Cardiac fibroblast (primary cell): Measurements from ENCODE around the gene LOXHD1.

ENCODE experiments used
- DNase-seq, 2 donors: peaks; one replicate each; pipeline versions ENCODE4 v3.0.0 to v3.0.0-alpha.2; 2010; ENCODE audit warnings: low read depth in 2 of 2
- H3K4me3 ChIP-seq, 2 donors: replicated peaks in 1 of 2; 1 replicate in 1 of 2; 2 replicates in 1 of 2; pipeline ENCODE4 v1.5.1; 2011; ENCODE audit warnings: low read depth in 2 of 2, low read length in 2 of 2, mild to moderate bottlenecking in 2 of 2, moderate library complexity in 1 of 2
- TF ChIP-seq, protein P1 (sequence below): IDR thresholded peaks from one replicate; pipeline ENCODE4 v1.5.1; 2011; ENCODE audit warnings: low read depth, mild to moderate bottlenecking, low read length, inconsistent platforms

The LOXHD1 gene

DNA sequence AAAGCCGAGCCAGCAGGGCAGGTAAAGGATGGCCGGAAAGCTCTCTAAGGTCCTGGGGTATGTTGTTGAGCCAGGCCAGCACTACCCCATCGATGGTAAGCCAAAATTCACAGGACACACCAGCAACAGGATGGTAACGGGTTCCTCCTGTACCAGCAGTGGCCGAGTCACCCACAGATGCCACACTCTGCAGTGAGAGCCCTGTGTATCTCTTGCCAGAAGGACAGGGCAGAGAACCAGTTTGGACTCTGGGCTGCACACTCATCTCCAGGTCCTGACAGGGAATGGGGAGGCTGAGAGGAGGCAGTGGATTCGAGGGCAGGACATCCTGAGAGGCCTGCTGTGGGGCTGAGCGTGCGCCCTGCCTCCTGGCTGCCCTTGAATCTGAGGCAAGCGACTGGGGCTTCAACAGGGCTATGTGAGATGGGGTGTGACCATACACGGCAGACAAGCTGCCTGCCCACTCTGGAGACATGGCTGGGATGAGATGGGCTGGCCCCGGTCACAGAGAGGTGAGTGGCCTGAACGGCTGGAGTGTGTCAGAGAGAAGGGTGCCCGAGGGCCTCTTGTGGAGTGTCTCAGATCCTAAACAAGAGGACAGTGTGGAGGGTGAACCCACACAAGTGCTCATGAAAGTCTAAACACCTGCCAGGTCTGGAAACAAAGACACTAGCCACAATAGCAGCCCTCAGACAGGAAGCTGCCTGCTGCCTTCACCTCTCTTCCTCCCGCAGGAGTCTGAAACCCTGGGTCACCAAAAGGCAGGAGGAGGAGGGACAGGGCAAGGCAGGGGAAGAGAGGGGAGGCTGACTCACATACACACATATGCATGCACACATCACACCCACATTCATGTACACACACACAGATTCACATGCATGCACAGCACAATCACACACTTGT, 182.3 kb downstream of the LOXHD1 start:
- no peak for DNase-seq
- H3K4me3 ChIP-seq: no peak overlapping the region
- TF ChIP-seq, protein P1, sequence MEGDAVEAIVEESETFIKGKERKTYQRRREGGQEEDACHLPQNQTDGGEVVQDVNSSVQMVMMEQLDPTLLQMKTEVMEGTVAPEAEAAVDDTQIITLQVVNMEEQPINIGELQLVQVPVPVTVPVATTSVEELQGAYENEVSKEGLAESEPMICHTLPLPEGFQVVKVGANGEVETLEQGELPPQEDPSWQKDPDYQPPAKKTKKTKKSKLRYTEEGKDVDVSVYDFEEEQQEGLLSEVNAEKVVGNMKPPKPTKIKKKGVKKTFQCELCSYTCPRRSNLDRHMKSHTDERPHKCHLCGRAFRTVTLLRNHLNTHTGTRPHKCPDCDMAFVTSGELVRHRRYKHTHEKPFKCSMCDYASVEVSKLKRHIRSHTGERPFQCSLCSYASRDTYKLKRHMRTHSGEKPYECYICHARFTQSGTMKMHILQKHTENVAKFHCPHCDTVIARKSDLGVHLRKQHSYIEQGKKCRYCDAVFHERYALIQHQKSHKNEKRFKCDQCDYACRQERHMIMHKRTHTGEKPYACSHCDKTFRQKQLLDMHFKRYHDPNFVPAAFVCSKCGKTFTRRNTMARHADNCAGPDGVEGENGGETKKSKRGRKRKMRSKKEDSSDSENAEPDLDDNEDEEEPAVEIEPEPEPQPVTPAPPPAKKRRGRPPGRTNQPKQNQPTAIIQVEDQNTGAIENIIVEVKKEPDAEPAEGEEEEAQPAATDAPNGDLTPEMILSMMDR: no peak

DNA sequence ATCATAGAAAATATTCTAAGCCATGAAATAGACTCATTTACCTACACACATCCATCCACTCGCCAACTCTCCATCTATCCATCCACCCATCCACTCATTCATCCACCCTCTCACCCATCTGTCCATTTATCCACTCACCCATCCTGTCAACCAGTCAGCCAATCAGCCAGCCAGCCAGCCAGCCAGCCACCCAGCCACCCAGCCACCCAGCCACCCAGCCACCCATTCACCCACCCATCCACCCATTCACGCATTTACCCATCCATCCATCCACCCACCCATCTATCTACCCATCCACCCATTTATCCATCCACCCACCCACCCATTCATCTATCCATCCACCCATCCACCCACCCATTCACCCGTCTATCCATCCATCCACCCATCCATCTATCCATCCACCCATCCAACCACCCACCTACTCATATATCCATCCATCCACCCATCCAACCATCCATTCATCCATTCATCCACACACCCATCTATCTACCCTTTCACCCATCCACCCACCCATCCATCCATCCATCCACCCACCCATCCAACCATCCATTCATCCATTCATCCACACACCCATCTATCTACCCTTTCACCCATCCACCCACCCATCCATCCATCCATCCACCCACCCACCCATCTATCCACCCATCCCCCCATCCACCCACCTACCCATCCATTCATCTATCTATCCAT, 185.1 kb downstream of the LOXHD1 start:
- TF ChIP-seq, protein P1: no peak
- DNase-seq: no peak
- H3K4me3 ChIP-seq: no peak overlapping the region

DNA sequence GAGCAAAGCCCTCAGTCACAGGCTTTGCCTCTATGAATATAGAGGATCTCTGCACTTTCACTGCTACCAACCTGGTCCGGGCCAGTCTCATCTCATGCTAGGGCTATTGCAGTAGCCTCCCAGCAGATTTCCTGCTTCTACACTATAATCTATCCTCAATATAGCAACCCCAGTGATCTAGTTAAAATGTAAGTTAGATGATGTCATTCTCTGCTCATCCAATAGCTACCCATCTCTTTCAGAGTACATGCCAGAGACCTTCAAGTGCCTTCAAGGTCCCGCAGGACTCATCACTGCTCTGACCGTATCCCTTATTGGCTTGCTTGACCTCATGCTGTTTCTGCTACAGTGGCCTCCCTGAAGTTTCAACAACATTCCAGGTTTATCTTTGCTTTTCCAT, 186.3 kb downstream of the LOXHD1 start:
- DNase-seq: no peak
- no peak overlapping the region for H3K4me3 ChIP-seq
- TF ChIP-seq, protein P1: no peak

DNA sequence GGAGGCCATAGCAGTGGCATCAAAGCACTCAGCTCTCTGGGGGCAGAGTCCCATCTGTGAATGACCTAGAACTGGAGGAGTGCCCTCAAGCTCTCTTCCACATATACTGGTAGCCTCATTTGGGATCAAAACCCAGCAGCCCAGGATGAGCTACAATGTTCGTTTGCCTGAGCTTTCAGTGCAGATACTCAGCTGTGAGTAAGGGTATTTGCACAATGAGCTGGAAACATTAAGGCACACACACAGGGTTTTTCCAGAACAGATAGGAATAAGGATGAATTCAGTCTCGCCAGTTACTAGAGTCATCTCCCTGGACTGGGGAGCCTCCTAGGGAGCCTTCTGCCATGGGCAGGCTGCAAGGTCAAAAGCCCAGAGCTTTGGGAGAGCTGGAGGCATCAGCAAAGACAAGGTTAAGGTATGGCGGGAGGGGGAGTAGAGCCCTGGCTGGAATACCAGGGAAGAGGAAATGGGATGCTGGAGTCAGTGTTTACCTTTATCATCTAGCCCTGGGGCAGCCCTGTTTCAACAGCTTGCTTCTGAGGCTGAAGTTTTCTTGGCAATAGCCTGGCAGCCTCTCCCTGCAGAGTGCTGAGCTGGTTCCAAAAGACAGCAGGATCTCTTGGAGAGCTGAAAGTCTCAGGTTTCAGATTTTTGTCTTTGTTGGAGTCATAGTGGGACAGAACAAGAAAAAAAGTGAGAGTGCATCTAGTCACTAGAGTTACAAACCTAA, 187.7 kb downstream of the LOXHD1 start:
- DNase-seq: no peak
- H3K4me3 ChIP-seq: no peak overlapping the region
- TF ChIP-seq, protein P1: no peak

DNA sequence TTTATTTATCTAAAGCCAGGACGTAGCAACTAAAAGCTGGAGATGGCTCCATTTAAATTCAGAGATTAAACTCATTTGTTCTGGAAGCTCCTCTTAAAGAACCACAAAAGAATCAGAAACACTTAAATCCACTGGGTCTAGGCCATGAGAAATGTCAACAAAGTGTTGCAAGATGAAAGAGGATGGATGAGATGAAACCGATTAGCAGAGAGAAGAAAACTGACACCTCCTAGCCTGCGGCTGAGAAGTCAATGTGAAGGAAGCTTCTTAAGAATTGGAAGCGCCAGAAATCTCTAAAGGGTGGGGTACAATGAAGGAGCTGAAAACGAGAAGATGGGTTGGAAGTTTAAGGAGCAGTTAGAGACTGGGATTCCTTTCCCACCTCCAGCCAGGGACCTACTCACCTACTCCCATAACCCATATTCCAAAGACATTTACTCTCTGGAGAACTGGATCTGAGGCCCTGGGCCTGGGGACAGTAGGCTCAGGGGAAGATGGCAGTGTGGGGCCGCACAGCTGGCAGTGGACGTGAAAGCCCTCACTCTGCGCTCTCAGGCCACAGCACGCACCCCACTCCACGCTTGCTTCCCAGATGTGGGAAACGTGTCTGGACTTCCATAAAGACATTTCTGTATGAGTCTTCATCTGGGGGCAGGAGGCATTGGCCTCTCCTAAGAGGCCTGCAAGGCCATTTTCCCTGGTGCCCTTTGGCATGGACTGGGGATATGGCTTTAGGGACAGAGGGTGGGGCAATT, 188.4 kb downstream of the LOXHD1 start:
- no peak for DNase-seq
- H3K4me3 ChIP-seq: no peak overlapping the region
- TF ChIP-seq, protein P1: no peak
